ENCODE measurements around the gene TSKS.

The TSKS gene

GRCh38 chr19:49763230-49763629, at the start of gene TSKS:
TSS of gene TSKS (minus strand) at chr19:49763306. CDS start at chr19:49763247, 59 bp downstream.
- DNase-seq (ENCODE audit: low spot score): no peak

- no peak for DNase-seq (ENCODE audit: low spot score)
Measured at GRCh38 chr19:49812452-49812996, 49.4 kb upstream of the TSKS start.

- no peak for DNase-seq (ENCODE audit: low spot score)
Measured at GRCh38 chr19:49811328-49811727, 48.2 kb upstream of the TSKS start.

- DNase-seq (ENCODE audit: low spot score): no peak
Measured at GRCh38 chr19:49809941-49810389, 46.9 kb upstream of the TSKS start.

- DNase-seq (ENCODE audit: low spot score): peak; percentile 63
Measured at GRCh38 chr19:49809160-49809940, 46.2 kb upstream of the TSKS start.

- peak; percentile 94 for DNase-seq (ENCODE audit: low spot score)
Measured at GRCh38 chr19:49808711-49809159, 45.6 kb upstream of the TSKS start.

GRCh38 chr19:49807904-49808675, 45.0 kb upstream of the TSKS start:
- no peak for DNase-seq (ENCODE audit: low spot score)

- peak; percentile 38 for DNase-seq (ENCODE audit: low spot score)
Measured at GRCh38 chr19:49807058-49807903, 44.2 kb upstream of the TSKS start.

- DNase-seq (ENCODE audit: low spot score): no peak
Measured at GRCh38 chr19:49806620-49806959, 43.5 kb upstream of the TSKS start.

- DNase-seq (ENCODE audit: low spot score): no peak
Measured at GRCh38 chr19:49805822-49806619, 42.9 kb upstream of the TSKS start.

GRCh38 chr19:49803529-49803856, 40.4 kb upstream of the TSKS start:
- DNase-seq (ENCODE audit: low spot score): no peak

- no peak for DNase-seq (ENCODE audit: low spot score)
Measured at GRCh38 chr19:49802836-49803528, 39.9 kb upstream of the TSKS start.

- DNase-seq (ENCODE audit: low spot score): no peak
Measured at GRCh38 chr19:49801966-49802661, 39.0 kb upstream of the TSKS start.

- no peak for DNase-seq (ENCODE audit: low spot score)
Measured at GRCh38 chr19:49801401-49801888, 38.3 kb upstream of the TSKS start.

- no peak for DNase-seq (ENCODE audit: low spot score)
Measured at GRCh38 chr19:49800771-49801170, 37.7 kb upstream of the TSKS start.

- DNase-seq (ENCODE audit: low spot score): no peak
Measured at GRCh38 chr19:49799798-49800376, 36.8 kb upstream of the TSKS start.

- no peak for DNase-seq (ENCODE audit: low spot score)
Measured at GRCh38 chr19:49799271-49799797, 36.2 kb upstream of the TSKS start.

GRCh38 chr19:49798574-49798973, 35.5 kb upstream of the TSKS start:
- no peak for DNase-seq (ENCODE audit: low spot score)

GRCh38 chr19:49795615-49796014, 32.5 kb upstream of the TSKS start:
- no peak for DNase-seq (ENCODE audit: low spot score)

- no peak for DNase-seq (ENCODE audit: low spot score)
Measured at GRCh38 chr19:49793561-49793840, 30.4 kb upstream of the TSKS start.
